ENCODE measurements around the gene E2F6. TPM values are rescaled to one million over a fixed set of nuclear protein-coding genes. Genes with fewer than 3 reads are reported as not detected.

E2F6 gene
- total and polyA plus RNA-seq, 2 of the 13 experiments (the other 11 are each of a cell fraction or from before 2014, with no cell fraction given) = 27.3 to 36.0 TPM

DNA sequence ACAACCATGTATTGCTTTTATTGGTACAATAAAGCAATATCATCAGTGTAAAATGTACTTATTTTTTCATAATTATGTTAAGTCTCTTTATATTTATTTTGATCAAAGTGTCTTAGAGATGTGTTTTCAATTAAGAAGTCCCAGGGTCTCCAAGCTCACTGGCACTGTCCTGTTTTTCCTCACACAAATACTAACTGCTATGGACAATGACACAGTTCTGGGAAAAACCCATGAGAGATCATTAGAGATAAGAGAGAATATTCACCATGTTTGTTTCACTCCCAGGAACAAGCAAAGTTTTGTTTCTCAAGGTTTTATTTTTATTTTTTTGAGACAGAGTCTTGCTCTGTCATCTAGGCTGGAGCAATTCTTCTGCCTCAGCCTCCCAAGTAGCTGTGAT lies 38.7 kb downstream of the E2F6 start:
- ChIA-PET POLR2A (no interaction called here), CTCF (ENCODE audit: low intra/inter-chr PET ratio, low total read pairs) (no interaction called here)
- H3K36me3 ChIP-seq (replicated peaks in 1 of 2; ENCODE audit: control insufficient read depth in 1 of 2, insufficient read depth in 2 of 2, low read length in 2 of 2) = no peaks in the 10 kb centered on the region
- H2AFZ ChIP-seq (ENCODE audit: low read length) = no peak overlapping the region
- intact Hi-C loops (cut with micrococcal nuclease; ENCODE audit: unreplicated experiment) = no loop called here
- FAIRE-seq (no peak), DNase-seq (ENCODE audit: low spot score) (no peak), ATAC-seq (no peak)
- no peak overlapping the region for H3K27ac ChIP-seq (ENCODE audit: extremely low read length, insufficient read depth, low read length)
- no peaks in the 10 kb centered on the region for H4K20me1 ChIP-seq (ENCODE audit: insufficient read depth, low read length)
- TF ChIP-seq, protein P1, sequence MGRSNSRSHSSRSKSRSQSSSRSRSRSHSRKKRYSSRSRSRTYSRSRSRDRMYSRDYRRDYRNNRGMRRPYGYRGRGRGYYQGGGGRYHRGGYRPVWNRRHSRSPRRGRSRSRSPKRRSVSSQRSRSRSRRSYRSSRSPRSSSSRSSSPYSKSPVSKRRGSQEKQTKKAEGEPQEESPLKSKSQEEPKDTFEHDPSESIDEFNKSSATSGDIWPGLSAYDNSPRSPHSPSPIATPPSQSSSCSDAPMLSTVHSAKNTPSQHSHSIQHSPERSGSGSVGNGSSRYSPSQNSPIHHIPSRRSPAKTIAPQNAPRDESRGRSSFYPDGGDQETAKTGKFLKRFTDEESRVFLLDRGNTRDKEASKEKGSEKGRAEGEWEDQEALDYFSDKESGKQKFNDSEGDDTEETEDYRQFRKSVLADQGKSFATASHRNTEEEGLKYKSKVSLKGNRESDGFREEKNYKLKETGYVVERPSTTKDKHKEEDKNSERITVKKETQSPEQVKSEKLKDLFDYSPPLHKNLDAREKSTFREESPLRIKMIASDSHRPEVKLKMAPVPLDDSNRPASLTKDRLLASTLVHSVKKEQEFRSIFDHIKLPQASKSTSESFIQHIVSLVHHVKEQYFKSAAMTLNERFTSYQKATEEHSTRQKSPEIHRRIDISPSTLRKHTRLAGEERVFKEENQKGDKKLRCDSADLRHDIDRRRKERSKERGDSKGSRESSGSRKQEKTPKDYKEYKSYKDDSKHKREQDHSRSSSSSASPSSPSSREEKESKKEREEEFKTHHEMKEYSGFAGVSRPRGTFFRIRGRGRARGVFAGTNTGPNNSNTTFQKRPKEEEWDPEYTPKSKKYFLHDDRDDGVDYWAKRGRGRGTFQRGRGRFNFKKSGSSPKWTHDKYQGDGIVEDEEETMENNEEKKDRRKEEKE (IDR thresholded peaks at IDR 0.05) = no peak
- TF ChIP-seq ZNF460 (CRISPR knock-in tag; IDR thresholded peaks at IDR 0.05; ENCODE audit: borderline replicate concordance) (0 out of 2 replicates have a peak, but pooled peaks have one; percentile 13), POGZ (CRISPR knock-in tag; IDR thresholded peaks at IDR 0.05) (no peak)
- no TSS peak for BruUV-seq (replicated peaks)
- no peaks in the 10 kb centered on the region for H3K9me3 ChIP-seq (ENCODE audit: low read length)
- H3K4me2 ChIP-seq (ENCODE audit: low read depth, low read length) = no peak overlapping the region
- no peak overlapping the region for H3K4me3 ChIP-seq (replicated peaks in 1 of 3; ENCODE audit: insufficient read depth in 1 of 3, low read depth in 2 of 3, low read length in 3 of 3)
- in situ Hi-C loops (cut with HindIII; ENCODE audit: extremely low pct_ligation_motif_present, low pct_unique_long_range_greater_than_20kb) = no loop called here
- no peaks in the 10 kb centered on the region for H3K27me3 ChIP-seq (ENCODE audit: control insufficient read depth in 1 of 2, insufficient read depth in 2 of 2, low read length in 2 of 2)
- peaks cover 20% of the 10 kb centered on the region for H3K4me1 ChIP-seq (ENCODE audit: insufficient read depth, low read length)
- no peak overlapping the region for H3K9ac ChIP-seq (ENCODE audit: insufficient read depth, low read depth, low read length)
- H3K79me2 ChIP-seq (ENCODE audit: insufficient read depth, low read length) = no peaks in the 10 kb centered on the region

DNA sequence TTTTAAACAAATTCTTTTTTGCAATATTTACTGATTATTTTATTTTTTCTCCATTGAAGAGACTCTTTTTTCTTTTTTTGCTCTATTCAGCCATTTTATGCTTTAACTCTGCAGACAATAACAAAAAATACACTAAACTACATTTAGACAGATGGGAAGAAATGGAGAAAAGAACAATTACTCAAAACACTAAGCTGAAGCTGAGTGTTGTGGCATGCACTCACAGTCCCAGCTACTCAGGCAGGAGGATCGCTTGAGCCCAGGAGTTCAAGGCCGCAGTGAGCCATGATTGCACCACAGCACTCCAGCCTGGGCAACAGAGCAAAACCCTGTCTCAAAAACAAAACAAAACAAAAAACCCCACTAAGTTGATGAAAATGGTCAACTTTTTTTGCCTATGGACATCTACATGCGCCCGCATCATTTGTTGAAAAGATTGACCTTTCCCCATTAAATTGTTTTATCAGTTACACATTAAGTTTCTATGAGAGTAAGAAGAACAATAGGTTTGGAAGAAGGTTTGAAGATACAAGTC lies 43.0 kb downstream of the E2F6 start:
- no peaks in the 10 kb centered on the region for H4K20me1 ChIP-seq (ENCODE audit: insufficient read depth, low read length)
- in situ Hi-C loops (cut with HindIII; ENCODE audit: extremely low pct_ligation_motif_present, low pct_unique_long_range_greater_than_20kb) (no loop called here), intact Hi-C loops (cut with micrococcal nuclease; ENCODE audit: unreplicated experiment) (loop anchor here (5.0 kb wide), 1 partner anchor 259 kb away; no protein-coding TSS in a partner anchor)
- ATAC-seq (peak; percentile 95), DNase-seq (ENCODE audit: low spot score) (peak; percentile 76), FAIRE-seq (peak; percentile 94)
- no TSS peak for BruUV-seq (replicated peaks)
- CTCF ChIA-PET (ENCODE audit: low intra/inter-chr PET ratio, low total read pairs) = no interaction called here
- no peaks in the 10 kb centered on the region for H3K79me2 ChIP-seq (ENCODE audit: insufficient read depth, low read length)
- H3K36me3 ChIP-seq (replicated peaks in 1 of 2; ENCODE audit: control insufficient read depth in 1 of 2, insufficient read depth in 2 of 2, low read length in 2 of 2) = no peaks in the 10 kb centered on the region
- peaks cover 38% of the 10 kb centered on the region for H3K4me1 ChIP-seq (ENCODE audit: insufficient read depth, low read length)
- POLR2A ChIA-PET = interaction anchor here (0.6 to 2.2 kb wide), 10 partner anchors 19 to 291 kb away, joined by 3 to 20 read pairs (median 4); partner anchors contain the start of gene ROCK2
- peak overlapping the region; percentile 64 for H2AFZ ChIP-seq (ENCODE audit: low read length)
- peak overlapping the region; percentile 82 for H3K27ac ChIP-seq (ENCODE audit: extremely low read length, insufficient read depth, low read length)
- peak overlapping the region; percentile 46 for H3K9ac ChIP-seq (ENCODE audit: insufficient read depth, low read depth, low read length)
- H3K27me3 ChIP-seq (ENCODE audit: control insufficient read depth in 1 of 2, insufficient read depth in 2 of 2, low read length in 2 of 2) = no peaks in the 10 kb centered on the region
- 14% methylated on average over 4 of the region's 4 CpGs for WGBS (ENCODE audit: low lambda C conversion rate)
- peaks cover 4% of the 10 kb centered on the region; the same call in 1 of the 2 replicates for H3K9me3 ChIP-seq (ENCODE audit: low read length)
- peak overlapping the region; percentile 17 to 58 (median 45); a peak in 5 of 6 replicates for H3K4me3 ChIP-seq (replicated peaks in 1 of 3; ENCODE audit: insufficient read depth in 1 of 3, low read depth in 2 of 3, low read length in 3 of 3)
- peak overlapping the region; percentile 83 for H3K4me2 ChIP-seq (ENCODE audit: low read depth, low read length)
- TF ChIP-seq HIVEP1 (CRISPR knock-in tag; IDR thresholded peaks at IDR 0.05) = no peak
- no peak for TF ChIP-seq SP4 (CRISPR knock-in tag; IDR thresholded peaks at IDR 0.05)
- TF ChIP-seq CREB1 (IDR thresholded peaks at IDR 0.05) = no peak
- peak; percentile 50 for TF ChIP-seq CREB1 (CRISPR knock-in tag; IDR thresholded peaks at IDR 0.05)
- no peak for TF ChIP-seq ZNF550 (CRISPR knock-in tag; IDR thresholded peaks at IDR 0.05; ENCODE audit: borderline replicate concordance)
- TF ChIP-seq, protein P2, sequence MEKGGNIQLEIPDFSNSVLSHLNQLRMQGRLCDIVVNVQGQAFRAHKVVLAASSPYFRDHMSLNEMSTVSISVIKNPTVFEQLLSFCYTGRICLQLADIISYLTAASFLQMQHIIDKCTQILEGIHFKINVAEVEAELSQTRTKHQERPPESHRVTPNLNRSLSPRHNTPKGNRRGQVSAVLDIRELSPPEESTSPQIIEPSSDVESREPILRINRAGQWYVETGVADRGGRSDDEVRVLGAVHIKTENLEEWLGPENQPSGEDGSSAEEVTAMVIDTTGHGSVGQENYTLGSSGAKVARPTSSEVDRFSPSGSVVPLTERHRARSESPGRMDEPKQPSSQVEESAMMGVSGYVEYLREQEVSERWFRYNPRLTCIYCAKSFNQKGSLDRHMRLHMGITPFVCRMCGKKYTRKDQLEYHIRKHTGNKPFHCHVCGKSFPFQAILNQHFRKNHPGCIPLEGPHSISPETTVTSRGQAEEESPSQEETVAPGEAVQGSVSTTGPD (CRISPR knock-in tag; IDR thresholded peaks at IDR 0.05) = no peak
- TF ChIP-seq ZEB1 (IDR thresholded peaks at IDR 0.05; ENCODE audit: insufficient replicate concordance, low read depth) = no peak
- TF ChIP-seq NR3C1 (CRISPR knock-in tag; IDR thresholded peaks at IDR 0.05) = no peak
- TF ChIP-seq ZNF335 (CRISPR knock-in tag; IDR thresholded peaks at IDR 0.05) = no peak

All from HepG2 (cell line).